Measurements from ENCODE around the gene IL17C.

The IL17C gene

DNA sequence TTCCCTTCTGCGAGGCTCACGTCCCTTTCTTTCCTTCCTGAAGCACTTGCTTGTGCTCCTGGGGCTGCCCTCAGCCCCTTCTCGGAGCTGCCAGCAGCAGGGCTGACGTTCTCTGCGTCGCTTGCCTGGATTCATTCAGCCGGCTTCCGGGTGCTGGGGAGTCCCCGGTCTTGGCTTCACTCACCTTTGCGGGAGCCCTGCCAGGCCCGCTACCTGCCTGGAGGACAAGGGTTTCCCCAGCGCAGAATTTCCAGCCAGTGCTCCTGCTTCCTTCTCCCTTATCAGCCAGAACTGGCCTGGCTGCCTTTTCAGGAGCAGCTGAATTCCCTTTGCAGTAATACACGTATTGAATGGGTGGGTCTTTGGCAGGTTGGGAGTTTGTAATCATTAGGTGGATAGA is 22.1 kb upstream of the IL17C start:
- H3K4me3 ChIP-seq (ENCODE audit: low read length) = no peak overlapping the region
- no peak for DNase-seq (ENCODE audit: low read depth)
- TF ChIP-seq, protein P1, sequence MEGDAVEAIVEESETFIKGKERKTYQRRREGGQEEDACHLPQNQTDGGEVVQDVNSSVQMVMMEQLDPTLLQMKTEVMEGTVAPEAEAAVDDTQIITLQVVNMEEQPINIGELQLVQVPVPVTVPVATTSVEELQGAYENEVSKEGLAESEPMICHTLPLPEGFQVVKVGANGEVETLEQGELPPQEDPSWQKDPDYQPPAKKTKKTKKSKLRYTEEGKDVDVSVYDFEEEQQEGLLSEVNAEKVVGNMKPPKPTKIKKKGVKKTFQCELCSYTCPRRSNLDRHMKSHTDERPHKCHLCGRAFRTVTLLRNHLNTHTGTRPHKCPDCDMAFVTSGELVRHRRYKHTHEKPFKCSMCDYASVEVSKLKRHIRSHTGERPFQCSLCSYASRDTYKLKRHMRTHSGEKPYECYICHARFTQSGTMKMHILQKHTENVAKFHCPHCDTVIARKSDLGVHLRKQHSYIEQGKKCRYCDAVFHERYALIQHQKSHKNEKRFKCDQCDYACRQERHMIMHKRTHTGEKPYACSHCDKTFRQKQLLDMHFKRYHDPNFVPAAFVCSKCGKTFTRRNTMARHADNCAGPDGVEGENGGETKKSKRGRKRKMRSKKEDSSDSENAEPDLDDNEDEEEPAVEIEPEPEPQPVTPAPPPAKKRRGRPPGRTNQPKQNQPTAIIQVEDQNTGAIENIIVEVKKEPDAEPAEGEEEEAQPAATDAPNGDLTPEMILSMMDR (conservative IDR thresholded peaks at IDR 0.05; ENCODE audit: low read depth, low read length) = no peak

DNA sequence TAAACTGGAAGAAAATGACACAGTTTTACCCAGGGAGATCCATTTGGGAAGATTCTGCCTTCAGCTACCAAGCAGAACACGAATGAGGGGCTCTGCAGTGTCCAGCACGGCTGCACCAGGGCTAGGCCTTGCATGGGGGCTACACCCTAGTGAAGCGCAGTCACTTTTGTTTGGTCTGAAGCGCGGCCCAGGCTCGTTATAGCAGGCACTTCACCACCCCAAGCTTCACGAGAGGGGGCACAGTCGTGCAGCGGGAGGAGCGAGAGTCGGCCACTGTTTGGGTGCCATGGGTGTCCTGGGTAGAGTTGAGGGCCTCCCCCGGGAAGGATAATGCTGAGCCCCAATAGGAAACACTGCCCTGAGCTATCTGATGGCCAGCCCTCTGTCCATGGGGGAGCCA is 21.6 kb upstream of the IL17C start:
- H3K4me3 ChIP-seq (ENCODE audit: low read length) = no peak overlapping the region
- TF ChIP-seq, protein P1 (conservative IDR thresholded peaks at IDR 0.05; ENCODE audit: low read depth, low read length) = no peak

DNA sequence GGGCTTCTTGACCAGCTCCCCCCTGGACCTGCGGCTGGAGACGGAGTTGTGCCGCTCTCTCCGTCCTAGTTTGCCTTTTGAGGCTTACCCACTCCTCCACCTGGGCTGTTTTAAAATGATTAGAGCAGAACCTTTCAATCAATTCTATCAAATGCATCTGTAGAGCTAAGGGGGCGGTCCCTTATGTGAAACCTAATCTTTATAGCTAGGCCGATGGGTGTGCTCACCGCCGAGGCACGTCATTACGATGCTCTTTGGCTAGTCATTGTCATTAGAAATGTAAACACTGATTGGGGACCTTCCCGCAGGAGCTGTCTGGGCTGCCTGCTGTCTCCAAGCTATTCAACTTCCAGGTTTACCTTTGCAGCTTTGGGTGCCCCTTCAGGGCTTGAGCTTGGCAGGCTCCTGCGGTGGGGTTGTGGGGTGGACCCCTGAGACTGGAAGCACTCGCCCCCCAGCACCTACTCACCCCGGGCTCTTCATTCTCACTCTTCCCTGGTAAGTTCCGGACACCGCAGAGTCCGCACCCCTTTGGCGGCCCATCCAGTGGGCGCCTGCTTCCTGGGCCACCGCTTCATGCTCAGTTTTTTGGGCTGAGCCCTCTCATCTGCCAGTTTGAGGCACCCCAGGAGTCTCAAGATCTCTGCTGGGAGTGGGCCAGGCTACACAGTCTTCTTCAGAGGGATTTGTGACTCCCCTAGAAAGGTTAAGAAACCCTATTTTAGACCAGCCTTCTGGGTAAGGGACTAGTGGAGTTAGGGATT is 20.9 kb upstream of the IL17C start:
- H3K4me3 ChIP-seq (ENCODE audit: low read length) = no peak overlapping the region
- TF ChIP-seq, protein P1 (conservative IDR thresholded peaks at IDR 0.05; ENCODE audit: low read depth, low read length) = no peak
- DNase-seq (ENCODE audit: low read depth) = no peak

More for the DNA sequence above, 21.6 kb upstream of the IL17C start:
- DNase-seq (ENCODE audit: low read depth) = no peak

DNA sequence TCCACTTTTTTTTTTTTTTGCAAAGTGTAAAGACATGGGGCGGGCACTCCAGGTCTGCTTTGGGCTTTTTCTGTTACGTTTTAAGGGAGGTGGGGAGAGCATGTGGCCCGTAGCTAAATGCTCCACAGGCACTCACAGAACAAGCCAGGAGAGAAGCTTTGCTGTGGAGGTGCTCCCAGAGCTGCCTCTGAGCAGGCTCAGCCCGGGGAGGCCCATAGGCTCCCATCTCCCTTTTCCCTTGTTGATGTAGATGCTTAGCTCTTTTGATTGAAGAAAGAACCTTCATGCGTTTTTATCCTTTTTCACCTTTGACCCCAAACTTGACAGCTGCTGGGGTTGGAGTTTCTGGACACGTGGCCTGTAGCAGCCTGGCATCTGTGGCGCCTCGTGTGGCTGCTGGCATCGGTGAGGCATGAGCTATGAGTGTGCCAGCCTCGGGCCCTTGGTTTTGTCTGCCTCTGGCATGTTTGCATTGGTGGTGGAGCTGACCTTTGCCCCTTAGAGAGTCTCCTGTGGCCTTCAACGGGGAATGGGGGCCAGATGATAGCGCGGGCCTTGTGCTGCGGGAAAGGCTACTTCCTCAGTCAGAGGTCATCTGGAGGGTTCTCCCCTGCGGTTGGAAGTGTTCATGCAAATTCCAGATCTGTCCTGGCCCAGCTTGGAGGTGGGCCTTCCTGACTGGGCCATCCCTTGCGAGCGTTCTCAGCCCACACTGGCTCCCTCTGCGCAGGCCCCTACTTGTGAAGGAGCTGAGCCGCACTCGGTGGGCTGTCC is 20.0 kb upstream of the IL17C start:
- no peak for DNase-seq (ENCODE audit: low read depth)
- no peak overlapping the region for H3K4me3 ChIP-seq (ENCODE audit: low read length)
- TF ChIP-seq, protein P1 (conservative IDR thresholded peaks at IDR 0.05; ENCODE audit: low read depth, low read length) = no peak

DNA sequence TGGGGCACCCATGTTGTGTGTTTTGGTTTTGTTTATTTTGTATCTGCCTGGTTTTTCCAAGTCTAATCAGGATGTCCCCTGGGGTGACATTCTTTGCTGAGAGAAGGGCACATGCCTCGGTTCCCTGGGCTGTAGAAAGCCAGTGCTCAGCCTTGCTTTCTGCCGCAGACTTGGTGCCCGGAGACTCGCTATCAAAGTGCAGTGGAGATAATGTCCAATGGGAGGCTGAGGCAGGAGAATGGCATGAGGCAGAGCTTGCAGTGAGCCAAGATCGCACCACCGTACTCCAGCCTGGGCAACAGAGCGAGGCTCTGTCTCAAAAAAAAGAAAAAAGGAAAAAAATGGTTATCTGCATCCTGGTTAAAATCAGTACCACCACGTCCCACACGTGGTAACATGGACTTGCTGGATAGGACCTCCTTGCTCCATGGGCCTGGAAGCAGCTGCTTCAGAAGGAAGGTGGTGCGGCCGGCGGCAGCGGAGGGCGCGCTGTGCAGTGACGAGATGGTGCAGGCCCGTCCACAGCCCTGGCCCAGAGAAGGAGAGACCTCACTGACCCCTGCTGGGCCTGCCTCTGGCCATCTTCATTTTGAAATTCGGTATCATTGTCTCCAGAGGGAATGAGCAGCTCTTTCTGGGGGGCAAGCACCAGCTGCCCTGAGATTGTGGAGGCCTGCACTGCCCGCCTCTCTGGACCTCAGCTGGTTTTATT is 19.3 kb upstream of the IL17C start:
- no peak overlapping the region for H3K4me3 ChIP-seq (ENCODE audit: low read length)
- TF ChIP-seq, protein P1 (conservative IDR thresholded peaks at IDR 0.05; ENCODE audit: low read depth, low read length) = no peak
- DNase-seq (ENCODE audit: low read depth) = no peak

DNA sequence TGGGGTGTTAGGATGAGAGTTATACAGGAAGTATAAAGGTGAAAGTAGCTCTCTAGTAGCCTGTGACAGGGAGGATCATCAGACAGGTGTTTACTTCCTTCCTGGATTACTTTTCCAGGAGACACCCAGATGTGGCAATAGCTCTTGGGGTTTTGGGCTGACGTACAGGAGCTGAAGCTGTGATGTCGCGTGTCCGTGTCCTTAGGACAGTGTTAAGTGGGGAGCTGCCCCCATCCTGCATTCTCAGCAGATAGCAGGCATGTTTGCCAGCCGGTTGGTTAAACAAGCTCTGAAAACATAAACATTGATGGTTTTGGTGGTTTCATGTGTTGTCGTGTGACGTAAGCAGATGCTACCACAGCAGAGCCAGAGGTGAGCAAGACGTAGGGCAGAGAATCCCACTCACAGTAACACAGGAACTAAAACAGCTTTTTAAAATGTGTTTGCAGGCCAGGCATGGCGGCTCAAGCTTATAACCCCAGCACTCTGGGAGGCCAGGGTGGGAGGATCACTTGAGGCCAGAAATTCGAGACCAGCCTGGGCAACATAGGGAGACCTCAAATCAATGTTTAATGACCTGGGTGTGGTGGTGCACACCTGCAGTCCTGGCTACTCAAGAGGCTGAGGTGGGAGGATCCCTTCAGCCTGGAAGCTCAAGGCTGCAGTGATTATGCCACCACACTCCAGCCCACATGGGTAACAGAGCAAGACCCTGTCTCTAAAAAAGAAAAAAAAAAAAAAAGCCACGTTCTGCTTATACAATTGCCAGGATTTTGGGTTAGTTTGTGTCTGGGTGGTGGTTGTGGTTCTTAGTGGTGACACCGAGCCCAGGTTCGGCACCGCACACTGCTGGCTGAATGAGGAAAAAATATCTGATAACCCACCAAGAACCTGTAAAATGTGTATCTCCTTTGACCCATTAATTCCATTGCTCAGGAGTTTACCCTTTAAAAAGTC is 18.2 kb upstream of the IL17C start:
- TF ChIP-seq, protein P1 (conservative IDR thresholded peaks at IDR 0.05; ENCODE audit: low read depth, low read length) = no peak
- DNase-seq (ENCODE audit: low read depth) = no peak

More for the DNA sequence above, 18.2 kb upstream of the IL17C start:
- no peak overlapping the region for H3K4me3 ChIP-seq (ENCODE audit: low read length)

Data from retinal pigment epithelial cell (primary cell).